Pancreas (tissue), 10 donors: ENCODE data around the gene MAPKAPK2. TPM values are rescaled to one million over a fixed set of nuclear protein-coding genes. Genes with fewer than 3 reads are reported as not detected.
A peak's percentile ranks its signal among the peaks of the same experiment; 100 is the strongest.

Experiments used
- ATAC-seq, 4 donors: fragments of 200-7000 bp; cut with Tn5 transposase; one replicate each; pipeline versions ENCODE4 v1.8.0 to v1.9.1; 2020; ENCODE audit warnings: mild to moderate bottlenecking in 4 of 4, moderate library complexity in 4 of 4
- DNase-seq, 6 donors: peaks; one replicate each; pipeline ENCODE4 v3.0.0-alpha.2; 2020
- FAIRE-seq: peaks from 2 replicates; lab custom pipeline; 2012; peaks lifted over from hg19 to GRCh38; lab: Jason Lieb, UNC
- H3K27ac ChIP-seq, 4 donors: fragments of 200-600 bp; sonication (generic); 1 replicate in 3 of 4; 2 replicates in 1 of 4; pipeline versions ENCODE4 v1.5.0 to v1.8.0; 2020
- H3K27me3 ChIP-seq, 4 donors: fragments of 200-600 bp; one replicate each; pipeline ENCODE4 v1.8.0; 2021
- H3K36me3 ChIP-seq, 3 donors: fragments of 200-600 bp; sonication (generic) in 1 of 3; one replicate each; pipeline versions ENCODE4 v1.5.0 to v1.8.0; 2020 to 2021
- H3K4me1 ChIP-seq, 3 donors: fragments of 200-600 bp; one replicate each; pipeline ENCODE4 v1.8.0; 2021
- H3K4me3 ChIP-seq, 4 donors: fragments of 200-600 bp; sonication (generic) in 2 of 4; one replicate each; pipeline versions ENCODE4 v1.5.0 to v1.8.0; 2020 to 2021
- H3K9me3 ChIP-seq, 4 donors: fragments of 200-600 bp; one replicate each; pipeline ENCODE4 v1.8.0; 2021
- WGBS, 2 donors: extraction: QIAGEN DNeasy Blood & Tissue Kit; methylation state at CpG; one replicate each; pipeline ENCODE4 v1.1.7; 2013; 5-methylcytosine and 5-hydroxymethylcytosine counted together
- intact Hi-C, 3 donors: fragments of 100-400 bp; cut with DNase I; formaldehyde crosslinking; loops; one replicate each; pipeline versions ENCODE4 v1.11.1 to v1.14.2; 2022
- polyA plus RNA-seq, 2 donors: library from polyadenylated mRNA; stranded (reverse); fragments of 200-250 nt; gene quantifications; one replicate each; pipeline ENCODE4 v1.2.3, GENCODE V29; 2013
- total RNA-seq, 6 donors: library from RNA; stranded (reverse); fragmentation: NEBNext Ultra II Directional in 4 of 6; extraction: Animal tissue kit (Norgen Biotek cat#: 25700) in 4 of 6; gene quantifications; one replicate each; pipeline versions ENCODE4 v1.2.1 to v1.2.4, GENCODE V29; 2021 to 2023
- TF ChIP-seq, protein P1 (sequence below), 4 donors: fragments of 200-600 bp; sonication (generic) in 3 of 4; IDR thresholded peaks; one replicate each; pipeline versions ENCODE4 v1.5.0 to v1.8.0; 2021; ENCODE audit warnings: antibody characterized with exemption in 4 of 4
- donor health status: healthy with polysubstance abuse.
- donor health status: DM: no; HTN: no; CAD: no; lungs with moderate emphysema.
- donor health status: DM: no; HTN: no; CAD: no.
- donor health status: control.
- donor health status: control.
- donor health status: Bipolar disorder and iron deficiency.
- donor health status: DM: yes; HTN: yes; CAD: no.
- donor health status: DM: no; HTN: no; CAD: no.
- donor health status: DM: no; HTN: no; CAD: no.
- donor health status: DM: yes; HTN: yes; CAD: no.

The MAPKAPK2 gene
- total and polyA plus RNA-seq, 8 donors, result 28.3 to 55.7 (median 35.1) TPM

DNA sequence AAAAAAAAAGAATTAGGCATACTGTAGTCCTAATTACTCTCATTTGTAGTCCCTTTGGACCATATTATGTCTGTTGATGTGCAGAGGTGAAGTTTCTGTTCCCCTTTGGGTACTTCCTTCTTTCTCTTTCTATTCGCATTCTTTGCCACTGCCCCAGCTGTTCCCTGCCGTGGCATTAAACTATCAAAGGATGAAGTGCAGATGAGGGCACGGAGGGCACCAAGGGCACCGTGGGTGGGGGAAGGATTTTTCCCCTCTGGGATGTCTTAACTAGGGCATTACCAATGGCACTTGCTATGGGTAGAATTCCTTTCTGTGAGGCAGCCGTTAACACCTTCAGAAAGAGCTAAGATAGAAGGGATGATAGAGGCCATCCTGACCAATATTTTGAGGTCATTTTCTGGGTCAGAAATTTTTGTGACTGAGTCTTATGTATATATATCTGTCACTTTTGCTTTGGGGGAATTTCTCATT lies 4.9 kb upstream of the MAPKAPK2 start:
- DNase-seq (no peak), ATAC-seq (peak in 1 of 4 donors; percentile 10), FAIRE-seq (no peak)
- WGBS, 2 donors, result 70 to 71% methylated on average over 5 of the region's 5 CpGs
- no peaks in the 10 kb centered on the region for H3K27me3 ChIP-seq
- peaks cover 0 to 8% (median 0%) of the 10 kb centered on the region in 3 donors for H3K4me1 ChIP-seq
- no peaks in the 10 kb centered on the region for H3K9me3 ChIP-seq
- no peaks in the 10 kb centered on the region for H3K36me3 ChIP-seq
- TF ChIP-seq, protein P1, sequence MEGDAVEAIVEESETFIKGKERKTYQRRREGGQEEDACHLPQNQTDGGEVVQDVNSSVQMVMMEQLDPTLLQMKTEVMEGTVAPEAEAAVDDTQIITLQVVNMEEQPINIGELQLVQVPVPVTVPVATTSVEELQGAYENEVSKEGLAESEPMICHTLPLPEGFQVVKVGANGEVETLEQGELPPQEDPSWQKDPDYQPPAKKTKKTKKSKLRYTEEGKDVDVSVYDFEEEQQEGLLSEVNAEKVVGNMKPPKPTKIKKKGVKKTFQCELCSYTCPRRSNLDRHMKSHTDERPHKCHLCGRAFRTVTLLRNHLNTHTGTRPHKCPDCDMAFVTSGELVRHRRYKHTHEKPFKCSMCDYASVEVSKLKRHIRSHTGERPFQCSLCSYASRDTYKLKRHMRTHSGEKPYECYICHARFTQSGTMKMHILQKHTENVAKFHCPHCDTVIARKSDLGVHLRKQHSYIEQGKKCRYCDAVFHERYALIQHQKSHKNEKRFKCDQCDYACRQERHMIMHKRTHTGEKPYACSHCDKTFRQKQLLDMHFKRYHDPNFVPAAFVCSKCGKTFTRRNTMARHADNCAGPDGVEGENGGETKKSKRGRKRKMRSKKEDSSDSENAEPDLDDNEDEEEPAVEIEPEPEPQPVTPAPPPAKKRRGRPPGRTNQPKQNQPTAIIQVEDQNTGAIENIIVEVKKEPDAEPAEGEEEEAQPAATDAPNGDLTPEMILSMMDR (IDR thresholded peaks at IDR 0.05), result no peak
- intact Hi-C loops, result no loop called here
- no peak overlapping the region for H3K4me3 ChIP-seq
- no peak overlapping the region for H3K27ac ChIP-seq

DNA sequence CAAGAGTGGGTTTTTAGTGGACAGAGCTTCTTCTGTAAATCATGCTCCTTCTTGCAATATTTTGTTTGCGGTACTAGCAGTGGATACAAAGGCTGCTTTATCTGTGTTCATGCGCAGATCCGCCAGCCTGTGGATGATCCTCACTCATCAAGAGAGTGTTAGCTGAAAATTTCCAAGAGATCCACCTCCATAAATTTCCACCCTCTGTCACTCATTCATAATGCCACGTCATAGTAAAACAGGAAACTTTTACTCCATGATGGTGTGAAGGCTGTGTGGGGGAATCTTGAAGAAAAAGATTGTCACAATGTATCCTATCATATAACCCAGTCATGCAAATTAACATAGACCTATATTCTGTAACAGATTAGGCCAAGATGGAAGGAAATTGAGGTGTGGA lies 4.4 kb upstream of the MAPKAPK2 start:
- H3K27me3 ChIP-seq, result no peaks in the 10 kb centered on the region
- H3K4me3 ChIP-seq, result no peak overlapping the region
- no peak for DNase-seq
- intact Hi-C loops, result no loop called here
- TF ChIP-seq, protein P1 (IDR thresholded peaks at IDR 0.05), result no peak
- ATAC-seq, result no peak
- no peaks in the 10 kb centered on the region for H3K36me3 ChIP-seq
- H3K4me1 ChIP-seq, result peaks cover 0 to 8% (median 0%) of the 10 kb centered on the region in 3 donors
- no peak overlapping the region for H3K27ac ChIP-seq
- no peaks in the 10 kb centered on the region for H3K9me3 ChIP-seq
- FAIRE-seq, result no peak
- 77 to 84% methylated on average over 4 of the region's 4 CpGs for WGBS, 2 donors

DNA sequence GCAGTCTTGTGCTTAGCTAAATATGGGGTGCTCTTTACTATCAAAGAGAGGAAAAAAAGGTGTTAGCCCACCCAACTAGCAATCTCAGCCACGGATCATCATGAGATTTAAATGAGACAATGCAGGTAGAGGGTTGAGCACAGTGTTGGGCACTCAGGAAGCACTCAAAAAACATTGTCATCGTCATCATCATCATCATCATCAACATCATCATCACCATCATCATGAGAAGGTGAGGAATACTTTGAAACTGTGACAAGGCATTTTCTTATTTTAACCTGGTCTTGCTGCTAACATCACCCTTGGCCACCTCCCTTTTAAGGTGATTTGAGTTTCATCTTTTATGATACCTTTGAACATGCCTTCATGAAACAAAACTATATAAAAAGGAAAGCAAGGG lies 3.3 kb upstream of the MAPKAPK2 start:
- Histone ChIP-seq H3K4me1 (peaks cover 0 to 8% (median 0%) of the 10 kb centered on the region in 3 donors), H3K4me3 (no peak overlapping the region), H3K27ac (no peak overlapping the region), H3K36me3 (no peaks in the 10 kb centered on the region), H3K9me3 (no peaks in the 10 kb centered on the region), H3K27me3 (no peaks in the 10 kb centered on the region)
- intact Hi-C loops, result no loop called here
- TF ChIP-seq, protein P1 (IDR thresholded peaks at IDR 0.05), result no peak
- no peak for FAIRE-seq
- DNase-seq, result no peak
- no peak for ATAC-seq
- 49 to 52% methylated on average over 2 of the region's 2 CpGs for WGBS, 2 donors

DNA sequence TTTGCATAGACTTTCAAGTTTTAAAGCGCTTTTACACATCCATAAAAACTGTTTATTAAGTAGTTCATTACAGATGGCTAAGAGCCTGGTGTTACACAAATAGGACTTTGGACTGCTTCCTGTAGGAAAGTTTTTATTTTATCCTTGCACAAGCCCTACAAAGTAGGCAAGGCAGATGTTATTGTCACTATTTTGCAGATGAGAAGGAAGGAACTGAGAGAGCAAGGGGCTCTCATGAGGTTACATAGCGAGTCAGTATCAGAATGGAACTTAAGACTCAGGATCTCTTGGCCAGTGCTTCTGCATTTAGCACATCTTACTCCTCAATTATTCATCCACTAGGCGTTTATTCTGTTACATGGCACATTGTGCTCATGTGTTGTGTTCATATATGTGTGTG lies 2.6 kb upstream of the MAPKAPK2 start:
- 55 to 58% methylated on average over 3 of the region's 3 CpGs for WGBS, 2 donors
- ATAC-seq (no peak), FAIRE-seq (no peak), DNase-seq (no peak)
- Histone ChIP-seq H3K36me3 (no peaks in the 10 kb centered on the region), H3K9me3 (no peaks in the 10 kb centered on the region), H3K4me1 (peaks cover 2 to 12% (median 3%) of the 10 kb centered on the region in 3 donors), H3K4me3 (no peak overlapping the region), H3K27me3 (no peaks in the 10 kb centered on the region), H3K27ac (no peak overlapping the region)
- intact Hi-C loops, result no loop called here
- TF ChIP-seq, protein P1 (IDR thresholded peaks at IDR 0.05), result no peak

DNA sequence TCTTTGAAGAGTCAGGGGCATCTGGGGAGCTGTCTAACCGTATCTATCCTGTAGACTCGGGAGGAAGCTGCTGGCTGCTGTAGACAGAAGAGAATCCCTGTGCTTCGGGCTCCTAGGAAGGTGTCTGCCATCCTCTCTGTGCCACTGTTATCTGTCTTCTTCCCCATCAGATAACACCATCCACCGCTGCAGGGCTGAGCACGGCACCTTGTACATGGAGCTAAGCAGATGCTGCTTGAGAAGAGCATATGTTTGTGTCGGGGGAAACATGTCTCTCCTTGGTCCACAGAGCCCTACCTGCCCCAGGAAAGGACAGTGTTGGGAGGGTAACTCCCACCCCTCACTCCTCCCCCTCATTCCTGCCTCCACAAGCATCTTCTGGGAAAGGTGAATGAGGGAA lies 1.4 kb upstream of the MAPKAPK2 start:
- H3K27ac ChIP-seq, result no peak overlapping the region
- DNase-seq (no peak), FAIRE-seq (no peak), ATAC-seq (no peak)
- no peaks in the 10 kb centered on the region for H3K9me3 ChIP-seq
- H3K4me3 ChIP-seq, result no peak overlapping the region
- intact Hi-C loops, result no loop called here
- H3K27me3 ChIP-seq, result no peaks in the 10 kb centered on the region
- H3K36me3 ChIP-seq, result no peaks in the 10 kb centered on the region
- TF ChIP-seq, protein P1 (IDR thresholded peaks at IDR 0.05), result no peak
- H3K4me1 ChIP-seq, result peaks cover 14 to 24% (median 14%) of the 10 kb centered on the region in 3 donors
- 82 to 90% methylated on average over 6 of the region's 6 CpGs for WGBS, 2 donors
